Hematopoietic multipotent progenitor cell treated with erythropoietin and hydrocortisone succinate and interleukin-3 and kit ligand, for 6 days (in vitro differentiated cells): Measurements from ENCODE around the gene DUS4L.
"Not testable (repeated sequence)": the region's sequence is repeated elsewhere in the genome, so short reads cannot be mapped to it uniquely, and the experiment has no call there.

ENCODE experiments used
- DNase-seq: peaks from one replicate; pipeline ENCODE4 v3.0.0-alpha.2; 2015

The DUS4L gene

GRCh38 chr7:107563775-107564552 lies at the start of gene DUS4L, which contains the start of gene COG5:
Gene DUS4L (plus strand): TSS chr7:107563971. CDS start chr7:107567071, 3,100 bp downstream.
Gene COG5 (minus strand): TSS chr7:107563920. CDS start chr7:107563896, 24 bp downstream.
- DNase-seq, result peak; percentile 88

- DNase-seq, result no peak
Observed at GRCh38 chr7:107526672-107527071, 37.1 kb upstream of the DUS4L start.

GRCh38 chr7:107527196-107527595 lies 36.6 kb upstream of the DUS4L start:
- DNase-seq, result no peak

GRCh38 chr7:107528461-107528860 lies 35.3 kb upstream of the DUS4L start:
- no peak for DNase-seq

- peak; percentile 19 for DNase-seq
Observed at GRCh38 chr7:107530751-107531150, 33.0 kb upstream of the DUS4L start.

GRCh38 chr7:107534139-107534538 lies 29.6 kb upstream of the DUS4L start:
- DNase-seq, result no peak

GRCh38 chr7:107537228-107537627 lies 26.5 kb upstream of the DUS4L start:
- not testable (repeated sequence) for DNase-seq

- no peak for DNase-seq
Observed at GRCh38 chr7:107538001-107538400, 25.8 kb upstream of the DUS4L start.

- DNase-seq, result no peak
Observed at GRCh38 chr7:107543338-107543993, 20.3 kb upstream of the DUS4L start.

- DNase-seq, result no peak
Observed at GRCh38 chr7:107544848-107545591, 18.8 kb upstream of the DUS4L start.

- no peak for DNase-seq
Observed at GRCh38 chr7:107551936-107552335, 11.8 kb upstream of the DUS4L start.

GRCh38 chr7:107555893-107556292 lies 7.9 kb upstream of the DUS4L start:
- DNase-seq, result no peak

- no peak for DNase-seq
Observed at GRCh38 chr7:107559864-107560263, 3.9 kb upstream of the DUS4L start.

GRCh38 chr7:107560898-107561516 lies 2.8 kb upstream of the DUS4L start:
- peak; percentile 36 for DNase-seq

- DNase-seq, result peak; percentile 67
Observed at GRCh38 chr7:107563081-107563774, 543 bp upstream of the DUS4L start.

GRCh38 chr7:107564553-107565298 lies 955 bp downstream of the DUS4L start:
- DNase-seq, result peak; percentile 73

GRCh38 chr7:107570298-107570697 lies 6.5 kb downstream of the DUS4L start:
- DNase-seq, result no peak

- DNase-seq, result no peak
Observed at GRCh38 chr7:107573537-107573936, 9.8 kb downstream of the DUS4L start.

GRCh38 chr7:107579554-107579884 lies 15.7 kb downstream of the DUS4L start:
- DNase-seq, result no peak

GRCh38 chr7:107579885-107580715 lies 16.3 kb downstream of the DUS4L start, which contains the start of gene BCAP29:
Gene BCAP29 (plus strand): TSS chr7:107580246. CDS start chr7:107580773, 527 bp downstream.
- DNase-seq, result peak; percentile 90
